ENCODE data around the gene SNRPD3. TPM values are rescaled to one million over a fixed set of nuclear protein-coding genes. Genes with fewer than 3 reads are reported as not detected.
"Not testable (repeated sequence)": the region's sequence is repeated elsewhere in the genome, so short reads cannot be mapped to it uniquely, and the experiment has no call there.

Gene SNRPD3
- total RNA-seq, 1 experiment from 2014 or later: 180 TPM

DNA sequence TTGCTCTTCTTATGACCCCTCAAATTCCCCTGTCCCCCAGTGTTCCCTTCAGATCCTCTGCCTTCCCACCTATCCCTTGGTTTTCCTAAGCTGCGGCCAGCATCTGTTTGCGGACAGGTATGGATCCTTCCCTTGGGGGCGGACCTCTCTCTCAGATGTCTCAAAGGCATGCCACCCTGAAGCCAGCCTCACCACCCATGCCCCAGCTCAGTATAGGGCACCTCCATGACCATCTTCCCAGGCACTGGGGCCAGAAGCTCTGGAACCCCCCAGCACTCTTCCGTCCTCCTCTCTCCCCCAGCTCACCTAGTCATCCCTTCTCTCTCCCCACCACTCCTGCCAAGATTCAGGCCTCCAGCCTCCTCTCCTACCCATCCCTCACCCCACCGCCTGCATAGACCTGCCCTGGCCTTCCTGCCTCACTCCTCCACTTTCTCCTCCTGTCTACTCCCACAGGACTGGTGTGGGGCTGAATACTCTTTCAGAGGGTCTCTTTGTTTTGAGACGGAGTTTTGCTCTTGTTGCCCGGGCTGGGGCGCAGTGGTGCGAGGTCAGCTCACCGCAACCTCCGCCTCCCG, 34.9 kb downstream of the SNRPD3 start:
- Mint-ChIP-seq H3K9me3 (ENCODE audit: low read depth, unreplicated experiment) (no peaks in the 10 kb centered on the region), H3K4me1 (ENCODE audit: low read depth, unreplicated experiment) (peaks cover 65% of the 10 kb centered on the region), H3K4me3 (ENCODE audit: low read depth, unreplicated experiment) (no peak overlapping the region), H3K27ac (ENCODE audit: unreplicated experiment) (no peak overlapping the region), H3K27me3 (ENCODE audit: unreplicated experiment) (no peaks in the 10 kb centered on the region), H3K36me3 (ENCODE audit: insufficient read depth, unreplicated experiment) (peaks cover 42% of the 10 kb centered on the region)
- intact Hi-C loops (cut with micrococcal nuclease; ENCODE audit: unreplicated experiment): no loop called here
- TF ChIP-seq, protein P1, sequence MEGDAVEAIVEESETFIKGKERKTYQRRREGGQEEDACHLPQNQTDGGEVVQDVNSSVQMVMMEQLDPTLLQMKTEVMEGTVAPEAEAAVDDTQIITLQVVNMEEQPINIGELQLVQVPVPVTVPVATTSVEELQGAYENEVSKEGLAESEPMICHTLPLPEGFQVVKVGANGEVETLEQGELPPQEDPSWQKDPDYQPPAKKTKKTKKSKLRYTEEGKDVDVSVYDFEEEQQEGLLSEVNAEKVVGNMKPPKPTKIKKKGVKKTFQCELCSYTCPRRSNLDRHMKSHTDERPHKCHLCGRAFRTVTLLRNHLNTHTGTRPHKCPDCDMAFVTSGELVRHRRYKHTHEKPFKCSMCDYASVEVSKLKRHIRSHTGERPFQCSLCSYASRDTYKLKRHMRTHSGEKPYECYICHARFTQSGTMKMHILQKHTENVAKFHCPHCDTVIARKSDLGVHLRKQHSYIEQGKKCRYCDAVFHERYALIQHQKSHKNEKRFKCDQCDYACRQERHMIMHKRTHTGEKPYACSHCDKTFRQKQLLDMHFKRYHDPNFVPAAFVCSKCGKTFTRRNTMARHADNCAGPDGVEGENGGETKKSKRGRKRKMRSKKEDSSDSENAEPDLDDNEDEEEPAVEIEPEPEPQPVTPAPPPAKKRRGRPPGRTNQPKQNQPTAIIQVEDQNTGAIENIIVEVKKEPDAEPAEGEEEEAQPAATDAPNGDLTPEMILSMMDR (IDR thresholded peaks at IDR 0.05; ENCODE audit: unreplicated experiment): no peak
- CTCF ChIA-PET: no interaction called here
- BruUV-seq (replicated peaks): no TSS peak
- no peak for DNase-seq

GRCh38 chr22:24591286-24591830, 35.6 kb downstream of the SNRPD3 start:
- Mint-ChIP-seq H3K4me1 (ENCODE audit: low read depth, unreplicated experiment) (peaks cover 70% of the 10 kb centered on the region), H3K9me3 (ENCODE audit: low read depth, unreplicated experiment) (no peaks in the 10 kb centered on the region), H3K27ac (ENCODE audit: unreplicated experiment) (no peak overlapping the region), H3K27me3 (ENCODE audit: unreplicated experiment) (no peaks in the 10 kb centered on the region), H3K4me3 (ENCODE audit: low read depth, unreplicated experiment) (peak overlapping the region; percentile 83), H3K36me3 (ENCODE audit: insufficient read depth, unreplicated experiment) (peaks cover 42% of the 10 kb centered on the region)
- intact Hi-C loops (cut with micrococcal nuclease; ENCODE audit: unreplicated experiment): no loop called here
- BruUV-seq (replicated peaks): no TSS peak
- TF ChIP-seq, protein P1 (IDR thresholded peaks at IDR 0.05; ENCODE audit: unreplicated experiment): no peak
- no peak for DNase-seq
- CTCF ChIA-PET: no interaction called here

GRCh38 chr22:24592058-24592850, 36.5 kb downstream of the SNRPD3 start:
- DNase-seq: no peak
- intact Hi-C loops (cut with micrococcal nuclease; ENCODE audit: unreplicated experiment): no loop called here
- H3K27me3 Mint-ChIP-seq (ENCODE audit: unreplicated experiment): no peaks in the 10 kb centered on the region
- BruUV-seq (replicated peaks): no TSS peak
- H3K9me3 Mint-ChIP-seq (ENCODE audit: low read depth, unreplicated experiment): no peaks in the 10 kb centered on the region
- peaks cover 64% of the 10 kb centered on the region for H3K4me1 Mint-ChIP-seq (ENCODE audit: low read depth, unreplicated experiment)
- CTCF ChIA-PET: no interaction called here
- peak overlapping the region; percentile 83 for H3K4me3 Mint-ChIP-seq (ENCODE audit: low read depth, unreplicated experiment)
- H3K36me3 Mint-ChIP-seq (ENCODE audit: insufficient read depth, unreplicated experiment): peaks cover 42% of the 10 kb centered on the region
- TF ChIP-seq, protein P1 (IDR thresholded peaks at IDR 0.05; ENCODE audit: unreplicated experiment): no peak
- H3K27ac Mint-ChIP-seq (ENCODE audit: unreplicated experiment): peak overlapping the region; percentile 56

DNA sequence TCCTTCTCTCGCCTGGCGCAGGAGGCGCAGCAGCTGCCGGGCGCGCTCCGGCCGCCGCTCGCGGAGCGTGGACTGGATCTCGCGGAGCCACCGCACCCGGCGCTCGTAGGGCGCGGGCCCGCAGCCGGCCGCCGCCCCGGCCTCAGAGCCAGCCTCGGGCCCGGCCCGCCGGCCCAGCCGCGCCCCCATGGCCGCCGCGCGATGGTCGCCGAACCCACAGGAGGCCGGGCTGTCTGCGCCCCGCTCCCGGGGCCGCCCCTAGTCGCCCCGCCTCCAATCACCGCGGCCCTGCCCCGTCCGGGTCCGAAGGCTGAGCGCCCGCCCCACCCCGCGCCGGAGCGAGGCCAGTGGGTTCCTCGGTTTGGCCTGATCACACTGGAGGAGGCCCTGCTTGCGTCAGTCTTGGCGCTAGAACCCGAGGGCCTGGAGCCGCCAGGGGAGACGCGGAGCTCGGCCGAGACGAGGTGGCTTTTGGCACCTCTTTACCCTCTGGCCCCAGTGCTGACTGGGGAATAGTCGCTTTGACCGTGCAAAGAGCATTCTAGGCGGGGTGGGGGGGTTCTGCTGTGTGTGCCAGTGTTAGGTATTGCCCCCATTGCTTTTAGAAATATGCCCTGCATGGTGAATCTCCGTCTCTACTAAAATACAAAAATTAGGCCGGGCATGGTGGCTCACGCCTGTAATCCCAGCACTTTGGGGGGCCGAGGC, 37.2 kb downstream of the SNRPD3 start, which contains the start of gene LRRC75B:
Gene LRRC75B, minus strand, starts transcription at position 223 of the 708 bp plus-strand sequence. Its CDS starts 34 bp downstream, at position 189.
- Mint-ChIP-seq H3K4me1 (ENCODE audit: low read depth, unreplicated experiment) (peaks cover 57% of the 10 kb centered on the region), H3K36me3 (ENCODE audit: insufficient read depth, unreplicated experiment) (peaks cover 42% of the 10 kb centered on the region), H3K9me3 (ENCODE audit: low read depth, unreplicated experiment) (no peaks in the 10 kb centered on the region), H3K27me3 (ENCODE audit: unreplicated experiment) (no peaks in the 10 kb centered on the region), H3K4me3 (ENCODE audit: low read depth, unreplicated experiment) (peak within 1 kb of the TSS; percentile 83), H3K27ac (ENCODE audit: unreplicated experiment) (peak within 1 kb of the TSS; percentile 56)
- intact Hi-C loops (cut with micrococcal nuclease; ENCODE audit: unreplicated experiment): no loop called here
- TF ChIP-seq, protein P1 (IDR thresholded peaks at IDR 0.05; ENCODE audit: unreplicated experiment): no peak
- peak; percentile 84 for DNase-seq
- CTCF ChIA-PET: interaction anchor here (0.7 kb wide), 1 partner anchor 20 kb away, joined by 3 read pairs; no protein-coding TSS in a partner anchor
- BruUV-seq (replicated peaks): no TSS peak

DNA sequence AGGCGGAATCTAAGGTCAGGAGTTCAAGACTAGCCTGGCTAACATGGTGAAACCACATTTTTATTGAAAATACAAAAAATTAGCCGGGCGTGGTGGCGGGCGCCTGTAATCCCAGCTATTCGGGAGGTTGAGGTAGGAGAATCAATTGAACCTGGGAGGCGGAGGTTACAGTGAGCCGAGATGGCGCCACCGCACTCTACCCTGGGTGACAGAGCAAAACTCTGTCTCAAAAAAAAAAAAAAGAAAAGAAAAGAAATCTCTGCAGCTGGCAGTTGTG, 37.7 kb downstream of the SNRPD3 start:
- H3K27ac Mint-ChIP-seq (ENCODE audit: unreplicated experiment): peak overlapping the region; percentile 42
- H3K4me1 Mint-ChIP-seq (ENCODE audit: low read depth, unreplicated experiment): peaks cover 52% of the 10 kb centered on the region
- CTCF ChIA-PET: interaction anchor here (0.7 kb wide), 1 partner anchor 21 kb away, joined by 3 read pairs; no protein-coding TSS in a partner anchor
- H3K9me3 Mint-ChIP-seq (ENCODE audit: low read depth, unreplicated experiment); H3K27me3 Mint-ChIP-seq (ENCODE audit: unreplicated experiment); DNase-seq; BruUV-seq (replicated peaks); intact Hi-C loops (cut with micrococcal nuclease; ENCODE audit: unreplicated experiment): not testable (repeated sequence)
- peaks cover 42% of the 10 kb centered on the region for H3K36me3 Mint-ChIP-seq (ENCODE audit: insufficient read depth, unreplicated experiment)
- peak overlapping the region; percentile 83 for H3K4me3 Mint-ChIP-seq (ENCODE audit: low read depth, unreplicated experiment)

All from Calu3 (cell line).